ENCODE results near the gene CDKAL1.

DNA sequence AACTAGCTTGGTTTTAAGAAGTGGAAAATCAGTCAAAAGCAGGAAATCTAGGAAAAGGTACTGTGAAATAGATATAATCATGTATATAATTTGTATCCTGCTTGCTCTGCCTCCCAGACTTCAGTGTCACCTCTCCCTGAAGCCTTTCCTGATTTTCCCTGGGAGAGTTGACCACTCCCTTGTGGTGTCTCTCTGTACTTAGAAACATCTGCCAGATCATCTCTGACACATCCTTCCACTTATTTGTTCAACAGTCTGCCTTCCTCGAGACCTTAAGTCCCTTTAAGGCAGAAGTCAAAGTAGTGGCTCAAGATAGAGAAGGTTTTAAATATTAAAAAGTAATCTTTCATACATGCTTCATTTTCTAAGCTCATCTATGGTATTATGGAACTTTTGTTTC, 236.5 kb downstream of the CDKAL1 start:
- TF ChIP-seq, protein P1, sequence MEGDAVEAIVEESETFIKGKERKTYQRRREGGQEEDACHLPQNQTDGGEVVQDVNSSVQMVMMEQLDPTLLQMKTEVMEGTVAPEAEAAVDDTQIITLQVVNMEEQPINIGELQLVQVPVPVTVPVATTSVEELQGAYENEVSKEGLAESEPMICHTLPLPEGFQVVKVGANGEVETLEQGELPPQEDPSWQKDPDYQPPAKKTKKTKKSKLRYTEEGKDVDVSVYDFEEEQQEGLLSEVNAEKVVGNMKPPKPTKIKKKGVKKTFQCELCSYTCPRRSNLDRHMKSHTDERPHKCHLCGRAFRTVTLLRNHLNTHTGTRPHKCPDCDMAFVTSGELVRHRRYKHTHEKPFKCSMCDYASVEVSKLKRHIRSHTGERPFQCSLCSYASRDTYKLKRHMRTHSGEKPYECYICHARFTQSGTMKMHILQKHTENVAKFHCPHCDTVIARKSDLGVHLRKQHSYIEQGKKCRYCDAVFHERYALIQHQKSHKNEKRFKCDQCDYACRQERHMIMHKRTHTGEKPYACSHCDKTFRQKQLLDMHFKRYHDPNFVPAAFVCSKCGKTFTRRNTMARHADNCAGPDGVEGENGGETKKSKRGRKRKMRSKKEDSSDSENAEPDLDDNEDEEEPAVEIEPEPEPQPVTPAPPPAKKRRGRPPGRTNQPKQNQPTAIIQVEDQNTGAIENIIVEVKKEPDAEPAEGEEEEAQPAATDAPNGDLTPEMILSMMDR (IDR thresholded peaks at IDR 0.05; ENCODE audit: poor library complexity) = no peak
- TF ChIP-seq EZH2phosphoT487 (IDR thresholded peaks at IDR 0.05; ENCODE audit: low read depth, severe bottlenecking, unreplicated experiment) = no peak

Measured in hepatocyte (in vitro differentiated cells).